Right atrium auricular region (tissue), 2 donors: ENCODE results near the gene ZNF146. TPM values are rescaled to one million over a fixed set of nuclear protein-coding genes. Genes with fewer than 3 reads are reported as not detected.
"Not testable (repeated sequence)": the region's sequence is repeated elsewhere in the genome, so short reads cannot be mapped to it uniquely, and the experiment has no call there.

Experiments
- DNase-seq: peaks from one replicate; pipeline ENCODE4 v3.0.0-alpha.2; 2019; ENCODE audit warnings: low spot score
- H3K27ac ChIP-seq, 2 donors: fragments of 200-600 bp; sonication (generic); 1 replicate in 1 of 2; 2 replicates in 1 of 2; pipeline ENCODE4 v1.5.1; 2016 to 2019
- H3K27me3 ChIP-seq, 2 donors: fragments of 200-600 bp; sonication (generic); one replicate each; pipeline versions ENCODE4 v1.5.1 to v1.6.0; 2017 to 2019
- H3K36me3 ChIP-seq: fragments of 200-600 bp; sonication (generic); one replicate; pipeline ENCODE4 v1.5.1; 2016
- H3K4me1 ChIP-seq, 2 donors: fragments of 200-600 bp; sonication (generic); one replicate each; pipeline versions ENCODE4 v1.5.1 to v1.6.0; 2017 to 2019
- H3K4me3 ChIP-seq, 2 donors: fragments of 200-600 bp; sonication (generic); 1 replicate in 1 of 2; 2 replicates in 1 of 2; pipeline ENCODE4 v1.5.1; 2017 to 2019; ENCODE audit warnings: mild to moderate bottlenecking in 1 of 2, moderate library complexity in 1 of 2
- H3K9me3 ChIP-seq, 2 donors: fragments of 200-600 bp; sonication (generic); one replicate each; pipeline ENCODE4 v1.5.1; 2019
- CTCF ChIP-seq, 2 donors: fragments of 200-600 bp; sonication (generic); IDR thresholded peaks; one replicate each; pipeline ENCODE4 v1.5.1; 2019; ENCODE audit warnings: antibody characterized with exemption in 2 of 2
- total RNA-seq, 2 donors: library from RNA; depleted of rRNA; stranded (reverse); fragments of >200 nt; gene quantifications; one replicate each; pipeline ENCODE4 v1.1.0, GENCODE V29; 2016

The ZNF146 gene
- total RNA-seq, 2 donors from 2014 or later = 46.2 to 48.0 TPM

GRCh38 chr19:36259211-36259610 lies 44.3 kb downstream of the ZNF146 start:
- no peak overlapping the region for H3K27ac ChIP-seq
- no peak overlapping the region for H3K4me3 ChIP-seq

GRCh38 chr19:36265064-36265463 lies 50.2 kb downstream of the ZNF146 start:
- no peak overlapping the region for H3K4me3 ChIP-seq
- no peak for TF ChIP-seq CTCF (IDR thresholded peaks at IDR 0.05)
- H3K4me1 ChIP-seq = no peaks in the 10 kb centered on the region
- no peaks in the 10 kb centered on the region for H3K36me3 ChIP-seq
- no peak overlapping the region for H3K27ac ChIP-seq
- H3K9me3 ChIP-seq = no peaks in the 10 kb centered on the region
- no peaks in the 10 kb centered on the region for H3K27me3 ChIP-seq
- DNase-seq = no peak

More at GRCh38 chr19:36259211-36259610, 44.3 kb downstream of the ZNF146 start:
- no peak for TF ChIP-seq CTCF (IDR thresholded peaks at IDR 0.05)
- peaks cover 0 to 13% of the 10 kb centered on the region in 2 donors for H3K4me1 ChIP-seq
- H3K27me3 ChIP-seq = no peaks in the 10 kb centered on the region
- H3K36me3 ChIP-seq = no peaks in the 10 kb centered on the region
- no peak for DNase-seq
- H3K9me3 ChIP-seq = no peaks in the 10 kb centered on the region

GRCh38 chr19:36265856-36266374 lies 51.0 kb downstream of the ZNF146 start:
- no peaks in the 10 kb centered on the region for H3K4me1 ChIP-seq
- no peak overlapping the region for H3K27ac ChIP-seq
- H3K9me3 ChIP-seq = no peaks in the 10 kb centered on the region
- no peak for DNase-seq
- no peaks in the 10 kb centered on the region for H3K36me3 ChIP-seq
- no peaks in the 10 kb centered on the region for H3K27me3 ChIP-seq
- no peak for TF ChIP-seq CTCF (IDR thresholded peaks at IDR 0.05)
- H3K4me3 ChIP-seq = no peak overlapping the region

- Histone ChIP-seq H3K27me3 (no peaks in the 10 kb centered on the region), H3K36me3 (no peaks in the 10 kb centered on the region), H3K27ac (no peak overlapping the region), H3K4me1 (no peaks in the 10 kb centered on the region), H3K9me3 (no peaks in the 10 kb centered on the region), H3K4me3 (no peak overlapping the region)
- no peak for DNase-seq
- TF ChIP-seq CTCF (IDR thresholded peaks at IDR 0.05) = no peak
Measured at GRCh38 chr19:36266375-36266961, 51.6 kb downstream of the ZNF146 start.

- Histone ChIP-seq H3K27ac (no peak overlapping the region), H3K27me3 (no peaks in the 10 kb centered on the region), H3K4me3 (no peak overlapping the region), H3K9me3 (no peaks in the 10 kb centered on the region), H3K4me1 (no peaks in the 10 kb centered on the region), H3K36me3 (no peaks in the 10 kb centered on the region)
- no peak for TF ChIP-seq CTCF (IDR thresholded peaks at IDR 0.05)
- DNase-seq = no peak
Measured at GRCh38 chr19:36267061-36267845, 52.3 kb downstream of the ZNF146 start.

- H3K4me3 ChIP-seq, H3K4me1 ChIP-seq, H3K27me3 ChIP-seq, DNase-seq, H3K9me3 ChIP-seq, H3K27ac ChIP-seq, H3K36me3 ChIP-seq: not testable (repeated sequence)
Measured at GRCh38 chr19:36268081-36268480, 53.2 kb downstream of the ZNF146 start.

GRCh38 chr19:36268591-36268990 lies 53.7 kb downstream of the ZNF146 start:
- not testable (repeated sequence) for DNase-seq, H3K4me1 ChIP-seq
- H3K4me3 ChIP-seq = peak overlapping the region in 1 of 2 donors; percentile 26

GRCh38 chr19:36269295-36269694 lies 54.4 kb downstream of the ZNF146 start:
- H3K4me1 ChIP-seq, H3K27me3 ChIP-seq, H3K4me3 ChIP-seq, DNase-seq, H3K36me3 ChIP-seq, H3K27ac ChIP-seq, H3K9me3 ChIP-seq: not testable (repeated sequence)

More at GRCh38 chr19:36268591-36268990, 53.7 kb downstream of the ZNF146 start:
- H3K27me3 ChIP-seq, H3K9me3 ChIP-seq, H3K27ac ChIP-seq, H3K36me3 ChIP-seq: not testable (repeated sequence)
